Measurements from ENCODE around the gene PAPLN. TPM values are rescaled to one million over a fixed set of nuclear protein-coding genes. Genes with fewer than 3 reads are reported as not detected.

Gene PAPLN
- total RNA-seq, 3 donors from 2014 or later = 19.7 to 29.9 (median 23.8) TPM

DNA sequence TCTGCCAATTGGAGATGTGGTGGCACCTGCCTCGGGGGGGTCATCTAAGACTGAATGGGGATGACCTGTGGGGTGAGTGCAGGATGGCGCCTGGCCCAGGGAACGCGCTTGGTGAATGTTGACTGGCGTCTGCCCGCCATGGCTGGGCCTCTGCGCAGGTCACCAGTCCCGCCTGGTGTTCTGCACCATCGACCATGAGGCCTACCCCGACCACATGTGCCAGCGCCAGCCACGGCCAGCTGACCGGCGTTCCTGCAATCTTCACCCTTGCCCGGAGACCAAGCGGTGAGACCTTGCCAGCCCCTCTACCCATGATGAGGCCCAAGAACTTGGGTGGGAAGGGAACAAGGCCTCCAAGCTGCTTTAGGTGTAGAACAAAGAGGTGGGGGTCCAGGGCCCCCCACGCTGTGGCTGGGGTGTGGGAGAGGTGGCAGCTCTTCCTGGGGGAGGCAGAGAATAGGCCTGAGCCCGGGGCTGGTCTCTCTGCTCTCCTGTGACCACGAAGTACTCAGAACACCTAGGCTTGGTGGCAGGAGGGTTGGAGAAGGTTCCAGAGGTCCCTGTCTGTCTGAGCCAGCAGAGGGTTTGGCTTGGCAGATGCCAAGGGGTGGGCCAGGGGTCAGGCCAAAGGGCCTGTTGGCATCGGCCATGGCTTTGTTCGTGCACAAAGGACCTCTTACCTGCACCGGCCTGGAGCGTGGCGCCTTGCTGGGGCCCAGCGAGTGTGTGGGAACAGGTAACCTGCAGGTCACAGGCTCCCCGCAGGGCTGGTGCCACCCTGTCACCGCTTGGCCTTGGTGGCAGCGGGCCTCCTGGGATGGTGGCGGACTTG, 15.4 kb downstream of the PAPLN start:
- no peak for DNase-seq (ENCODE audit: low spot score in 2 of 2)
- H3K27ac ChIP-seq = no peak overlapping the region
- intact Hi-C loops (cut with DNase I; ENCODE audit: low total_unique reads) = no loop called here
- no peaks in the 10 kb centered on the region for H3K9me3 ChIP-seq
- TF ChIP-seq, protein P1, sequence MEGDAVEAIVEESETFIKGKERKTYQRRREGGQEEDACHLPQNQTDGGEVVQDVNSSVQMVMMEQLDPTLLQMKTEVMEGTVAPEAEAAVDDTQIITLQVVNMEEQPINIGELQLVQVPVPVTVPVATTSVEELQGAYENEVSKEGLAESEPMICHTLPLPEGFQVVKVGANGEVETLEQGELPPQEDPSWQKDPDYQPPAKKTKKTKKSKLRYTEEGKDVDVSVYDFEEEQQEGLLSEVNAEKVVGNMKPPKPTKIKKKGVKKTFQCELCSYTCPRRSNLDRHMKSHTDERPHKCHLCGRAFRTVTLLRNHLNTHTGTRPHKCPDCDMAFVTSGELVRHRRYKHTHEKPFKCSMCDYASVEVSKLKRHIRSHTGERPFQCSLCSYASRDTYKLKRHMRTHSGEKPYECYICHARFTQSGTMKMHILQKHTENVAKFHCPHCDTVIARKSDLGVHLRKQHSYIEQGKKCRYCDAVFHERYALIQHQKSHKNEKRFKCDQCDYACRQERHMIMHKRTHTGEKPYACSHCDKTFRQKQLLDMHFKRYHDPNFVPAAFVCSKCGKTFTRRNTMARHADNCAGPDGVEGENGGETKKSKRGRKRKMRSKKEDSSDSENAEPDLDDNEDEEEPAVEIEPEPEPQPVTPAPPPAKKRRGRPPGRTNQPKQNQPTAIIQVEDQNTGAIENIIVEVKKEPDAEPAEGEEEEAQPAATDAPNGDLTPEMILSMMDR (IDR thresholded peaks at IDR 0.05) = no peak
- TF ChIP-seq POLR2A (IDR thresholded peaks at IDR 0.05) (no peak), POLR2AphosphoS5 (IDR thresholded peaks at IDR 0.05) (no peak)
- H3K36me3 ChIP-seq = no peaks in the 10 kb centered on the region
- no peaks in the 10 kb centered on the region for H3K27me3 ChIP-seq
- no peaks in the 10 kb centered on the region for H3K4me1 ChIP-seq
- H3K4me3 ChIP-seq = no peak overlapping the region

DNA sequence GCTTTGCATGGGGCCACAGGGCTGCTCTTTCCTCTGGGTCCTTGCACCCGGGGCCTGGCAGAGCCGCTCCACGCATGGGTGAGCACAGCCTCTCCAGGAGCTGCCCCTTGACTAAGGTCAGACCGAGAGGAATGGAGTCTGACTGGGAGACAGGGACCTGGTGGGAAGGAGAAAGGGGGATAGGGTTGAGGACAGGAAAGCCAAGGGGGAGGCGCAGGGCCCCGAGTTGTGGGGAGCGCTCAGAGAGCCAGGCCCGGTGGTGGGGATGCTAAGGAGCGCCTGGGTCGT, 16.0 kb downstream of the PAPLN start:
- Histone ChIP-seq H3K4me1 (no peaks in the 10 kb centered on the region), H3K4me3 (no peak overlapping the region), H3K27me3 (no peaks in the 10 kb centered on the region), H3K27ac (no peak overlapping the region), H3K9me3 (no peaks in the 10 kb centered on the region), H3K36me3 (no peaks in the 10 kb centered on the region)
- DNase-seq (ENCODE audit: low spot score in 2 of 2) = no peak
- TF ChIP-seq POLR2AphosphoS5 (IDR thresholded peaks at IDR 0.05) (no peak), POLR2A (IDR thresholded peaks at IDR 0.05) (no peak)
- TF ChIP-seq, protein P1 (IDR thresholded peaks at IDR 0.05) = no peak
- intact Hi-C loops (cut with DNase I; ENCODE audit: low total_unique reads) = no loop called here

DNA sequence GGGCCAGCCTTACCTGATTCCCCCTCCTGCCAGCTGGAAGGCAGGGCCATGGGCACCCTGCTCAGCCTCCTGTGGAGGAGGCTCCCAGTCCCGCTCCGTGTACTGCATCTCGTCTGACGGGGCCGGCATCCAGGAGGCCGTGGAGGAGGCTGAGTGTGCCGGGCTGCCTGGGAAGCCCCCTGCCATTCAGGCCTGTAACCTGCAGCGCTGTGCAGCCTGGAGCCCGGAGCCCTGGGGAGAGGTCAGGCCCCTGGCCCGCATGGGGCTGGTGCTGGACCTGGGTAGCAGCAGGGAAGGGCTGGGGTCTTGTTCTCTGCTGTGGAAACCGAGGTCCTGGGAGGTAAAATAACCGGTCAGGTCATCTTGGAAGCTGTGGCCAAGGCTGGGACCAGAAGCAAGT, 16.4 kb downstream of the PAPLN start:
- TF ChIP-seq POLR2A (IDR thresholded peaks at IDR 0.05) (no peak), POLR2AphosphoS5 (IDR thresholded peaks at IDR 0.05) (no peak)
- TF ChIP-seq, protein P1 (IDR thresholded peaks at IDR 0.05) = no peak
- H3K4me1 ChIP-seq = no peaks in the 10 kb centered on the region
- no peak overlapping the region for H3K27ac ChIP-seq
- intact Hi-C loops (cut with DNase I; ENCODE audit: low total_unique reads) = no loop called here
- no peak overlapping the region for H3K4me3 ChIP-seq
- DNase-seq (ENCODE audit: low spot score in 2 of 2) = no peak
- H3K27me3 ChIP-seq = no peaks in the 10 kb centered on the region
- H3K36me3 ChIP-seq = no peaks in the 10 kb centered on the region
- H3K9me3 ChIP-seq = no peaks in the 10 kb centered on the region

DNA sequence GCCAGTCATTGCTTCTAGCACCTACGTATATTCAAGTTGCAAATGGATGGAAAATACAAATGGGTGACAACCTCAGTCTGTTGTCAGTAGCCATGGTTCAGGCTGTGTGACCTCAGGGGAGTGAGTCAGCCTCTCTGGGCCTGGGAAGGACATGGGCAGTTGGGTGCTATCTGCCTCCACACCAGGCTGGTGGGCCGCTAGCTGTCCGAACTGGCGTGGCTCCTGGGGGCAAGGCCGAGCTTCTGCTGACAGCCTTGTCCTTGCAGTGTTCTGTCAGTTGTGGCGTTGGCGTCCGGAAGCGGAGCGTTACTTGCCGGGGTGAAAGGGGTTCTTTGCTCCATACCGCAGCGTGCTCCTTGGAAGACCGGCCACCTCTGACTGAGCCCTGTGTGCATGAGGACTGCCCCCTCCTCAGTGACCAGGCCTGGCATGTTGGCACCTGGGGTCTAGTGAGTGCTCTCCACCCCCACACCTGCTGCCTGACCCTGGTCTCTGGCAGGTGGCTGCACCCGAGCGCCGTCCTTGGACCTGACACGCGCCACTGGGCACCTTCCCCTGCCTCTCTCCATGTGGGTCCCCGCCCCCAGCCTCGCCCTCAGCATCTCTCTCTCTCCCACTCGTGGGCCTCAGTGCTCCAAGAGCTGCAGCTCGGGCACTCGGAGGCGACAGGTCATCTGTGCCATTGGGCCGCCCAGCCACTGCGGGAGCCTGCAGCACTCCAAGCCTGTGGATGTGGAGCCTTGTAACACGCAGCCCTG, 17.1 kb downstream of the PAPLN start:
- no peaks in the 10 kb centered on the region for H3K27me3 ChIP-seq
- no peaks in the 10 kb centered on the region for H3K9me3 ChIP-seq
- H3K27ac ChIP-seq = no peak overlapping the region
- H3K36me3 ChIP-seq = no peaks in the 10 kb centered on the region
- H3K4me3 ChIP-seq = no peak overlapping the region
- intact Hi-C loops (cut with DNase I; ENCODE audit: low total_unique reads) = no loop called here
- no peaks in the 10 kb centered on the region for H3K4me1 ChIP-seq
- TF ChIP-seq, protein P1 (IDR thresholded peaks at IDR 0.05) = no peak
- TF ChIP-seq POLR2A (IDR thresholded peaks at IDR 0.05) (no peak), POLR2AphosphoS5 (IDR thresholded peaks at IDR 0.05) (no peak)
- DNase-seq (ENCODE audit: low spot score in 2 of 2) = no peak

DNA sequence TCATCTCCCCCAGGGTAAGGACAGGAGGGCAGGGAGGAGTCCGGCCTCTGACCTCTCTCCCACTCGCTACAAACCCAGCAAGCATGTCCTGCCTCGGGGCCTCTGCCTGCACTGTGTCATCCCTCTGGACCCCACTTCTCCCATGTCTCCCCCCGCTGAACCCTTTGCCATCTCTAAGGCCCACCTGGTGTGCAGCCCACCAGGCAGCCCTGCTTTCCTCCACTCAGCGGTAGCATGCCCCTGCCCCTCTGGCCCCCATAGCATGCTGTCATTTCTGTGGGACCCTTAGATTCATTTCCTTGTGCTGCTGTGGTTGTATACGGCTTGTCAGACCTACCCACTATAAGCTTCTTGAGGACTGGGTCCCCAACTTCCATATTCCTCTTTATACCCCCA, 17.7 kb downstream of the PAPLN start:
- intact Hi-C loops (cut with DNase I; ENCODE audit: low total_unique reads) = no loop called here
- H3K36me3 ChIP-seq = no peaks in the 10 kb centered on the region
- H3K4me1 ChIP-seq = no peaks in the 10 kb centered on the region
- H3K27me3 ChIP-seq = no peaks in the 10 kb centered on the region
- no peak for DNase-seq (ENCODE audit: low spot score in 2 of 2)
- H3K9me3 ChIP-seq = no peaks in the 10 kb centered on the region
- TF ChIP-seq, protein P1 (IDR thresholded peaks at IDR 0.05) = no peak
- TF ChIP-seq POLR2AphosphoS5 (IDR thresholded peaks at IDR 0.05) (no peak), POLR2A (IDR thresholded peaks at IDR 0.05) (no peak)
- H3K27ac ChIP-seq = no peak overlapping the region
- H3K4me3 ChIP-seq = no peak overlapping the region
